Measurements from ENCODE around the gene DEFB110.

The DEFB110 gene

GRCh38 chr6:49988900-49989299 lies 32.9 kb downstream of the DEFB110 start:
- TF ChIP-seq CTCF (IDR thresholded peaks at IDR 0.05), result no peak
- Mint-ChIP-seq H3K4me3 (no peak overlapping the region), H3K4me1 (no peaks in the 10 kb centered on the region), H3K36me3 (ENCODE audit: low read depth) (no peaks in the 10 kb centered on the region), H3K9me3 (no peaks in the 10 kb centered on the region), H3K27me3 (ENCODE audit: low read depth, poor library complexity) (no peaks in the 10 kb centered on the region), H3K27ac (no peak overlapping the region)
- DNase-seq, result no peak

GRCh38 chr6:49987749-49988148 lies 34.0 kb downstream of the DEFB110 start:
- H3K9me3 Mint-ChIP-seq, result no peaks in the 10 kb centered on the region
- TF ChIP-seq CTCF (IDR thresholded peaks at IDR 0.05), result no peak
- DNase-seq, result no peak
- no peak overlapping the region for H3K27ac Mint-ChIP-seq
- H3K27me3 Mint-ChIP-seq (ENCODE audit: low read depth, poor library complexity), result no peaks in the 10 kb centered on the region
- no peaks in the 10 kb centered on the region for H3K36me3 Mint-ChIP-seq (ENCODE audit: low read depth)
- no peak overlapping the region for H3K4me3 Mint-ChIP-seq
- H3K4me1 Mint-ChIP-seq, result no peaks in the 10 kb centered on the region

- Mint-ChIP-seq H3K27ac (no peak overlapping the region), H3K27me3 (ENCODE audit: low read depth, poor library complexity) (no peaks in the 10 kb centered on the region), H3K9me3 (no peaks in the 10 kb centered on the region), H3K4me1 (no peaks in the 10 kb centered on the region), H3K36me3 (ENCODE audit: low read depth) (no peaks in the 10 kb centered on the region), H3K4me3 (no peak overlapping the region)
- no peak for TF ChIP-seq CTCF (IDR thresholded peaks at IDR 0.05)
- DNase-seq, result no peak
Measured at GRCh38 chr6:49986551-49986950, 35.2 kb downstream of the DEFB110 start.

GRCh38 chr6:49982046-49982445 lies 39.7 kb downstream of the DEFB110 start:
- Mint-ChIP-seq H3K27ac (no peak overlapping the region), H3K4me1 (no peaks in the 10 kb centered on the region), H3K36me3 (ENCODE audit: low read depth) (no peaks in the 10 kb centered on the region), H3K4me3 (no peak overlapping the region), H3K27me3 (ENCODE audit: low read depth, poor library complexity) (no peaks in the 10 kb centered on the region), H3K9me3 (no peaks in the 10 kb centered on the region)
- TF ChIP-seq CTCF (IDR thresholded peaks at IDR 0.05), result no peak
- DNase-seq, result no peak

GRCh38 chr6:49980898-49981297 lies 40.9 kb downstream of the DEFB110 start:
- TF ChIP-seq CTCF (IDR thresholded peaks at IDR 0.05), result no peak
- Mint-ChIP-seq H3K4me3 (no peak overlapping the region), H3K4me1 (no peaks in the 10 kb centered on the region), H3K9me3 (no peaks in the 10 kb centered on the region), H3K27me3 (ENCODE audit: low read depth, poor library complexity) (no peaks in the 10 kb centered on the region), H3K27ac (no peak overlapping the region), H3K36me3 (ENCODE audit: low read depth) (no peaks in the 10 kb centered on the region)
- DNase-seq, result no peak

- Mint-ChIP-seq H3K4me1 (no peaks in the 10 kb centered on the region), H3K27me3 (ENCODE audit: low read depth, poor library complexity) (no peaks in the 10 kb centered on the region), H3K27ac (no peak overlapping the region), H3K9me3 (no peaks in the 10 kb centered on the region), H3K36me3 (ENCODE audit: low read depth) (no peaks in the 10 kb centered on the region), H3K4me3 (no peak overlapping the region)
- DNase-seq, result no peak
- TF ChIP-seq CTCF (IDR thresholded peaks at IDR 0.05), result no peak
Measured at GRCh38 chr6:49979584-49979983, 42.2 kb downstream of the DEFB110 start.
